IMR-90 (cell line): ENCODE measurements around the gene HSD17B8.
A peak's percentile ranks its signal among the peaks of the same experiment; 100 is the strongest.

Source experiments
- CEBPB ChIP-seq: IDR thresholded peaks from 2 replicates; pipeline ENCODE4 v1.6.1; 2012; ENCODE audit warnings: low read depth, low read length, improper control_type of control experiment
- CTCF ChIP-seq: conservative IDR thresholded peaks from 2 replicates; pipeline ENCODE4 v1.5.1; 2012; ENCODE audit warnings: mild to moderate bottlenecking, low read depth, low read length, improper control_type of control experiment
- ELK1 ChIP-seq: fragments of 150-350 bp; IDR thresholded peaks from 2 replicates; pipeline ENCODE4 v1.6.1; 2016; ENCODE audit warnings: low read depth, mild to moderate bottlenecking, low read length, moderate library complexity, borderline replicate concordance
- FOS ChIP-seq: fragments of 150-350 bp; IDR thresholded peaks from 2 replicates; pipeline ENCODE4 v1.6.1; 2016; ENCODE audit warnings: low read depth, low read length
- POLR2A ChIP-seq: IDR thresholded peaks from 2 replicates; pipeline ENCODE4 v1.6.1; 2012; ENCODE audit warnings: mild to moderate bottlenecking, low read depth, low read length
- RFX5 ChIP-seq: IDR thresholded peaks from 2 replicates; pipeline ENCODE4 v1.8.0; 2012; ENCODE audit warnings: low read depth, mild to moderate bottlenecking, low read length, moderate library complexity
- SMC3 ChIP-seq: fragments of 150-350 bp; IDR thresholded peaks from 2 replicates; pipeline ENCODE4 v1.6.1; 2016; ENCODE audit warnings: low read depth, mild to moderate bottlenecking, antibody characterized with exemption, low read length, moderate library complexity

- TF ChIP-seq CTCF (no peak), POLR2A (peak; percentile 86), SMC3 (no peak), RFX5 (no peak), FOS (no peak), CEBPB (no peak), ELK1 (no peak)
Observed at GRCh38 chr6:33208091-33208967, 3.9 kb downstream of the HSD17B8 start, which contains the start of gene RING1.
